ENCODE measurements around the gene LTBP2.

LTBP2 gene

GRCh38 chr14:74521756-74522155 is 90.3 kb downstream of the LTBP2 start:
- TF ChIP-seq CTCF (conservative IDR thresholded peaks at IDR 0.05; ENCODE audit: low read depth, low read length), result no peak
- no peak for DNase-seq (ENCODE audit: low read depth)

GRCh38 chr14:74519316-74520074 is 92.5 kb downstream of the LTBP2 start:
- TF ChIP-seq CTCF (conservative IDR thresholded peaks at IDR 0.05; ENCODE audit: low read depth, low read length), result no peak
- no peak for DNase-seq (ENCODE audit: low read depth)
- H3K4me3 ChIP-seq (ENCODE audit: low read length), result no peak overlapping the region

More at GRCh38 chr14:74521756-74522155, 90.3 kb downstream of the LTBP2 start:
- H3K4me3 ChIP-seq (ENCODE audit: low read length), result no peak overlapping the region

- TF ChIP-seq CTCF (conservative IDR thresholded peaks at IDR 0.05; ENCODE audit: low read depth, low read length), result no peak
- no peak overlapping the region for H3K4me3 ChIP-seq (ENCODE audit: low read length)
- DNase-seq (ENCODE audit: low read depth), result no peak
Measured at GRCh38 chr14:74518221-74518620, 93.8 kb downstream of the LTBP2 start.

GRCh38 chr14:74517731-74518130 is 94.3 kb downstream of the LTBP2 start:
- TF ChIP-seq CTCF (conservative IDR thresholded peaks at IDR 0.05; ENCODE audit: low read depth, low read length), result no peak
- DNase-seq (ENCODE audit: low read depth), result no peak
- H3K4me3 ChIP-seq (ENCODE audit: low read length), result no peak overlapping the region

- DNase-seq (ENCODE audit: low read depth), result no peak
- no peak for TF ChIP-seq CTCF (conservative IDR thresholded peaks at IDR 0.05; ENCODE audit: low read depth, low read length)
Measured at GRCh38 chr14:74516451-74517160, 95.4 kb downstream of the LTBP2 start.

GRCh38 chr14:74515891-74516412 is 96.1 kb downstream of the LTBP2 start:
- H3K4me3 ChIP-seq (ENCODE audit: low read length), result no peak overlapping the region
- DNase-seq (ENCODE audit: low read depth), result no peak
- TF ChIP-seq CTCF (conservative IDR thresholded peaks at IDR 0.05; ENCODE audit: low read depth, low read length), result no peak

More at GRCh38 chr14:74516451-74517160, 95.4 kb downstream of the LTBP2 start:
- H3K4me3 ChIP-seq (ENCODE audit: low read length), result no peak overlapping the region
